Inflammatory macrophage treated with lipopolysaccharide for 4 hours (primary cell): ENCODE measurements around the gene RFXANK.
"Not testable (repeated sequence)": the region's sequence is repeated elsewhere in the genome, so short reads cannot be mapped to it uniquely, and the experiment has no call there.

Experiments
- DNase-seq: peaks from one replicate; pipeline ENCODE4 v3.0.0-alpha.2; 2020

Gene RFXANK

GRCh38 chr19:19206938-19207337, 14.9 kb downstream of the RFXANK start:
- DNase-seq: no peak

GRCh38 chr19:19207637-19208572, 15.8 kb downstream of the RFXANK start:
- no peak for DNase-seq

- no peak for DNase-seq
These were observed 17.3 kb downstream of the RFXANK start for GRCh38 chr19:19209372-19209771.

- DNase-seq: no peak
These were observed 19.7 kb downstream of the RFXANK start, which contains the start of gene NCAN for GRCh38 chr19:19211499-19212420. Gene NCAN (plus strand): TSS chr19:19211958. CDS start chr19:19216954, 4,996 bp downstream.

- no peak for DNase-seq
These were observed 20.9 kb downstream of the RFXANK start for GRCh38 chr19:19212916-19213315.

- no peak for DNase-seq
These were observed 21.5 kb downstream of the RFXANK start for GRCh38 chr19:19213426-19214158.

- no peak for DNase-seq
These were observed 22.1 kb downstream of the RFXANK start for GRCh38 chr19:19214159-19214490.

GRCh38 chr19:19214892-19215291, 22.8 kb downstream of the RFXANK start:
- no peak for DNase-seq

GRCh38 chr19:19215792-19216191, 23.7 kb downstream of the RFXANK start:
- no peak for DNase-seq

GRCh38 chr19:19217099-19217498, 25.0 kb downstream of the RFXANK start:
- DNase-seq: peak; percentile 29

- DNase-seq: no peak
These were observed 26.9 kb downstream of the RFXANK start for GRCh38 chr19:19218911-19219310.

GRCh38 chr19:19221000-19221399, 28.9 kb downstream of the RFXANK start:
- not testable (repeated sequence) for DNase-seq

- DNase-seq: no peak
These were observed 31.0 kb downstream of the RFXANK start for GRCh38 chr19:19223060-19223459.

- no peak for DNase-seq
These were observed 31.6 kb downstream of the RFXANK start for GRCh38 chr19:19223636-19224035.

- DNase-seq: no peak
These were observed 32.2 kb downstream of the RFXANK start for GRCh38 chr19:19224150-19224851.

- peak; percentile 80 for DNase-seq
These were observed 32.9 kb downstream of the RFXANK start for GRCh38 chr19:19224852-19225494.

GRCh38 chr19:19226204-19226603, 34.1 kb downstream of the RFXANK start:
- DNase-seq: no peak

- no peak for DNase-seq
These were observed 34.6 kb downstream of the RFXANK start for GRCh38 chr19:19226663-19227062.

GRCh38 chr19:19227217-19227616, 35.2 kb downstream of the RFXANK start:
- no peak for DNase-seq

GRCh38 chr19:19229701-19230100, 37.6 kb downstream of the RFXANK start:
- no peak for DNase-seq

- DNase-seq: no peak
These were observed 38.9 kb downstream of the RFXANK start for GRCh38 chr19:19230999-19231398.

- no peak for DNase-seq
These were observed 40.2 kb downstream of the RFXANK start for GRCh38 chr19:19232261-19232721.
